Mesenchymal stem cell (in vitro differentiated cells and primary cell): Measurements from ENCODE around the gene FAM187B.

Source experiments
- DNase-seq: peaks from one replicate; pipeline ENCODE4 v3.0.0-alpha.2; 2013
- H2AFZ ChIP-seq: one replicate; pipeline ENCODE4 v1.6.1; 2013; ENCODE audit warnings: low read depth, mild to moderate bottlenecking, control low read depth, inconsistent platforms, low read length, moderate library complexity
- H2AK5ac ChIP-seq: 2 replicates; pipeline ENCODE4 v1.6.1; 2013; ENCODE audit warnings: low read length, moderate library complexity, mild to moderate bottlenecking, inconsistent platforms; ENCODE audit not compliant: severe bottlenecking
- H2BK120ac ChIP-seq: one replicate; pipeline ENCODE4 v1.6.1; 2013; ENCODE audit warnings: low read depth, mild to moderate bottlenecking, inconsistent platforms, low read length, moderate library complexity
- H2BK12ac ChIP-seq, 2 experiments: one replicate each; pipeline ENCODE4 v1.6.1; 2013; ENCODE audit warnings: inconsistent platforms in 2 of 2, low read length in 2 of 2, mild to moderate bottlenecking in 2 of 2, moderate library complexity in 2 of 2, control low read depth in 1 of 2
- H2BK15ac ChIP-seq: one replicate; pipeline ENCODE4 v1.6.1; 2013; ENCODE audit warnings: mild to moderate bottlenecking, low read depth, inconsistent platforms; ENCODE audit not compliant: poor library complexity, severe bottlenecking
- H2BK5ac ChIP-seq: 2 replicates; pipeline ENCODE4 v1.6.1; 2013; ENCODE audit warnings: low read depth, mild to moderate bottlenecking, low read length, control low read depth, inconsistent platforms; ENCODE audit not compliant: poor library complexity, severe bottlenecking
- H3K14ac ChIP-seq, 2 experiments: one replicate each; pipeline ENCODE4 v1.6.1; 2013; ENCODE audit warnings: inconsistent platforms in 2 of 2, low read length in 2 of 2, control low read depth in 1 of 2, mild to moderate bottlenecking in 1 of 2, moderate library complexity in 1 of 2
- H3K18ac ChIP-seq, 2 experiments: one replicate each; pipeline ENCODE4 v1.6.1; 2013; ENCODE audit warnings: inconsistent platforms in 2 of 2, low read length in 2 of 2, control low read depth in 1 of 2, low read depth in 1 of 2, mild to moderate bottlenecking in 1 of 2
- H3K23ac ChIP-seq, 2 experiments: one replicate each; pipeline ENCODE4 v1.6.1; 2013; ENCODE audit warnings: inconsistent platforms in 2 of 2, low read length in 2 of 2, mild to moderate bottlenecking in 2 of 2, moderate library complexity in 2 of 2, control low read depth in 1 of 2
- H3K27ac ChIP-seq: 2 replicates; pipeline ENCODE4 v1.5.1; 2013; ENCODE audit warnings: mild to moderate bottlenecking, moderate library complexity, low read length, control low read depth, inconsistent platforms; ENCODE audit not compliant: poor library complexity, severe bottlenecking
- H3K27me3 ChIP-seq, 2 experiments: 2 replicates each; pipeline versions ENCODE4 v1.6.1 to v1.7.0; 2013; ENCODE audit warnings: low read length in 2 of 2, mild to moderate bottlenecking in 2 of 2, moderate library complexity in 2 of 2, control low read depth in 1 of 2, inconsistent platforms in 1 of 2; ENCODE audit not compliant: control insufficient read depth in 1 of 2, insufficient read depth in 1 of 2
- H3K36me3 ChIP-seq, 2 experiments: 2 replicates each; pipeline versions ENCODE4 v1.6.1 to v1.7.0; 2013; ENCODE audit warnings: low read length in 2 of 2, control low read depth in 1 of 2, inconsistent platforms in 1 of 2, low read depth in 1 of 2, mild to moderate bottlenecking in 1 of 2; ENCODE audit not compliant: insufficient read depth in 2 of 2, control insufficient read depth in 1 of 2
- H3K4ac ChIP-seq, 2 experiments: one replicate each; pipeline ENCODE4 v1.6.1; 2013; ENCODE audit warnings: inconsistent platforms in 2 of 2, low read length in 2 of 2, mild to moderate bottlenecking in 2 of 2, moderate library complexity in 2 of 2, control low read depth in 1 of 2, low read depth in 1 of 2
- H3K4me1 ChIP-seq: 2 replicates; pipeline ENCODE4 v1.6.1; 2013; ENCODE audit warnings: low read depth, low read length, control low read depth; ENCODE audit not compliant: control insufficient read depth, insufficient read depth
- H3K4me2 ChIP-seq: 2 replicates; pipeline ENCODE4 v1.6.1; 2013; ENCODE audit warnings: low read length, mild to moderate bottlenecking, inconsistent platforms; ENCODE audit not compliant: poor library complexity, severe bottlenecking
- H3K4me3 ChIP-seq, 2 experiments: 2 replicates each; pipeline versions ENCODE4 v1.5.1 to v1.7.0; 2013; ENCODE audit warnings: low read length in 2 of 2, mild to moderate bottlenecking in 2 of 2, control low read depth in 1 of 2, low read depth in 1 of 2; ENCODE audit not compliant: insufficient read depth in 1 of 2
- H3K79me1 ChIP-seq: replicated peaks from 2 replicates; pipeline ENCODE4 v1.6.1; 2013; ENCODE audit warnings: mild to moderate bottlenecking, control low read depth, low read length, inconsistent platforms; ENCODE audit not compliant: poor library complexity, severe bottlenecking
- H3K9ac ChIP-seq: 2 replicates; pipeline ENCODE4 v1.7.0; 2013; ENCODE audit warnings: mild to moderate bottlenecking, low read length, moderate library complexity
- H3K9me3 ChIP-seq: 2 replicates; pipeline ENCODE4 v1.7.0; 2013; ENCODE audit warnings: mild to moderate bottlenecking, low read length; ENCODE audit not compliant: control insufficient read depth
- H4K8ac ChIP-seq: one replicate; pipeline ENCODE4 v1.6.1; 2013; ENCODE audit warnings: inconsistent platforms, mild to moderate bottlenecking, low read length, moderate library complexity
- H4K91ac ChIP-seq: one replicate; pipeline ENCODE4 v1.6.1; 2013; ENCODE audit warnings: mild to moderate bottlenecking, low read length, inconsistent platforms
- WGBS: methylation state at CpG from one replicate; pipeline ENCODE4 v1.1.7; 2013; ENCODE audit warnings: mixed read lengths; 5-methylcytosine and 5-hydroxymethylcytosine counted together

Gene FAM187B

GRCh38 chr19:35220315-35220921, 8.1 kb downstream of the FAM187B start:
- H3K9ac ChIP-seq: no peak overlapping the region
- no peak overlapping the region for H2AK5ac ChIP-seq
- H2BK12ac ChIP-seq: no peak overlapping the region
- H3K4me2 ChIP-seq: no peak overlapping the region
- H3K18ac ChIP-seq: no peak overlapping the region
- no peaks in the 10 kb centered on the region for H3K4me1 ChIP-seq
- H3K36me3 ChIP-seq: no peaks in the 10 kb centered on the region
- H3K14ac ChIP-seq: no peak overlapping the region
- no peak overlapping the region for H2BK5ac ChIP-seq
- H3K4ac ChIP-seq: no peak overlapping the region
- H2AFZ ChIP-seq: no peak overlapping the region
- no peak overlapping the region for H2BK15ac ChIP-seq
- H3K9me3 ChIP-seq: peaks cover 27% of the 10 kb centered on the region
- H3K27ac ChIP-seq: no peak overlapping the region
- H3K4me3 ChIP-seq: no peak overlapping the region
- peaks cover 4 to 10% of the 10 kb centered on the region in 2 experiments for H3K27me3 ChIP-seq
- DNase-seq: no peak
- H4K8ac ChIP-seq: no peak overlapping the region
- H3K23ac ChIP-seq: no peak overlapping the region
- 41% methylated on average over 3 of the region's 3 CpGs for WGBS
- no peak overlapping the region for H4K91ac ChIP-seq
- H3K79me1 ChIP-seq: no peaks in the 10 kb centered on the region
- no peak overlapping the region for H2BK120ac ChIP-seq

GRCh38 chr19:35219008-35219407, 9.5 kb downstream of the FAM187B start:
- no peak overlapping the region for H3K9ac ChIP-seq
- H3K4me3 ChIP-seq: no peak overlapping the region
- no peak overlapping the region for H3K14ac ChIP-seq
- H2BK15ac ChIP-seq: no peak overlapping the region
- H2BK12ac ChIP-seq: no peak overlapping the region
- H3K4me1 ChIP-seq: peaks cover 4% of the 10 kb centered on the region
- H3K79me1 ChIP-seq: no peaks in the 10 kb centered on the region
- no peak overlapping the region for H2BK120ac ChIP-seq
- DNase-seq: no peak
- peaks cover 0 to 3% of the 10 kb centered on the region in 2 experiments for H3K27me3 ChIP-seq
- H3K9me3 ChIP-seq: peaks cover 27% of the 10 kb centered on the region
- H2AK5ac ChIP-seq: no peak overlapping the region
- no peak overlapping the region for H2BK5ac ChIP-seq
- H4K8ac ChIP-seq: no peak overlapping the region
- H3K4me2 ChIP-seq: no peak overlapping the region
- no peak overlapping the region for H3K4ac ChIP-seq
- no peak overlapping the region for H2AFZ ChIP-seq
- no peak overlapping the region for H4K91ac ChIP-seq
- H3K18ac ChIP-seq: no peak overlapping the region
- no peaks in the 10 kb centered on the region for H3K36me3 ChIP-seq
- WGBS: no CpG with 5 or more reads among the region's 1 CpG
- H3K23ac ChIP-seq: no peak overlapping the region
- H3K27ac ChIP-seq: no peak overlapping the region

GRCh38 chr19:35217649-35217990, 10.9 kb downstream of the FAM187B start:
- Histone ChIP-seq H3K4me3 (no peak overlapping the region), H2BK5ac (no peak overlapping the region), H3K4me1 (peaks cover 9% of the 10 kb centered on the region), H4K91ac (no peak overlapping the region), H3K9me3 (peaks cover 18% of the 10 kb centered on the region), H2BK120ac (no peak overlapping the region), H3K9ac (no peak overlapping the region), H3K79me1 (no peaks in the 10 kb centered on the region), H4K8ac (no peak overlapping the region), H2AK5ac (no peak overlapping the region), H3K27me3 (no peaks in the 10 kb centered on the region), H2AFZ (no peak overlapping the region), H3K18ac (no peak overlapping the region), H3K36me3 (no peaks in the 10 kb centered on the region), H3K4me2 (no peak overlapping the region), H2BK15ac (no peak overlapping the region), H3K4ac (no peak overlapping the region), H3K23ac (no peak overlapping the region), H2BK12ac (no peak overlapping the region), H3K27ac (no peak overlapping the region), H3K14ac (no peak overlapping the region)
- no peak for DNase-seq

- H3K9me3 ChIP-seq: peaks cover 16% of the 10 kb centered on the region
- no peak overlapping the region for H3K27ac ChIP-seq
- H3K14ac ChIP-seq: no peak overlapping the region
- no peaks in the 10 kb centered on the region for H3K36me3 ChIP-seq
- DNase-seq: no peak
- H3K9ac ChIP-seq: no peak overlapping the region
- H2BK120ac ChIP-seq: no peak overlapping the region
- H4K91ac ChIP-seq: no peak overlapping the region
- no peak overlapping the region for H3K23ac ChIP-seq
- no peak overlapping the region for H2BK12ac ChIP-seq
- no peak overlapping the region for H3K4ac ChIP-seq
- H3K4me3 ChIP-seq: no peak overlapping the region
- no peak overlapping the region for H2BK15ac ChIP-seq
- 73% methylated on average over 3 of the region's 3 CpGs for WGBS
- no peak overlapping the region for H3K18ac ChIP-seq
- H3K27me3 ChIP-seq: no peaks in the 10 kb centered on the region
- no peaks in the 10 kb centered on the region for H3K79me1 ChIP-seq
- H2AK5ac ChIP-seq: no peak overlapping the region
- no peak overlapping the region for H4K8ac ChIP-seq
- H2BK5ac ChIP-seq: no peak overlapping the region
- H2AFZ ChIP-seq: no peak overlapping the region
- H3K4me2 ChIP-seq: no peak overlapping the region
- H3K4me1 ChIP-seq: peaks cover 9% of the 10 kb centered on the region
Measured at GRCh38 chr19:35216833-35217648, 11.5 kb downstream of the FAM187B start.
